ENCODE results near the gene PARD6G.
"Not testable (repeated sequence)": the region's sequence is repeated elsewhere in the genome, so short reads cannot be mapped to it uniquely, and the experiment has no call there.

Gene PARD6G

GRCh38 chr18:80247393-80247841 is at the start of gene PARD6G:
TSS of gene PARD6G (minus strand) at chr18:80247514. CDS start at chr18:80247348, 166 bp downstream.
- DNase-seq: peak; percentile 18

GRCh38 chr18:80262241-80263033 is 15.1 kb upstream of the PARD6G start:
- DNase-seq: not testable (repeated sequence)

GRCh38 chr18:80259610-80260009 is 12.3 kb upstream of the PARD6G start:
- no peak for DNase-seq

- no peak for DNase-seq
These were observed 11.3 kb upstream of the PARD6G start for GRCh38 chr18:80258640-80259039.

GRCh38 chr18:80257579-80258543 is 10.5 kb upstream of the PARD6G start:
- not testable (repeated sequence) for DNase-seq

GRCh38 chr18:80254971-80255500 is 7.7 kb upstream of the PARD6G start:
- DNase-seq: no peak

GRCh38 chr18:80253871-80254492 is 6.7 kb upstream of the PARD6G start:
- no peak for DNase-seq

GRCh38 chr18:80253236-80253635 is 5.9 kb upstream of the PARD6G start:
- DNase-seq: no peak

GRCh38 chr18:80252136-80252535 is 4.8 kb upstream of the PARD6G start:
- DNase-seq: no peak

GRCh38 chr18:80251700-80252099 is 4.4 kb upstream of the PARD6G start:
- DNase-seq: no peak

- DNase-seq: no peak
These were observed 3.5 kb upstream of the PARD6G start for GRCh38 chr18:80250740-80251364.

- no peak for DNase-seq
These were observed 2.1 kb upstream of the PARD6G start for GRCh38 chr18:80249217-80250093.

GRCh38 chr18:80246445-80247392 is 595 bp downstream of the PARD6G start:
- DNase-seq: no peak

- no peak for DNase-seq
These were observed 1.4 kb downstream of the PARD6G start for GRCh38 chr18:80245781-80246444.

GRCh38 chr18:80244956-80245730 is 2.2 kb downstream of the PARD6G start:
- DNase-seq: no peak

- no peak for DNase-seq
These were observed 3.1 kb downstream of the PARD6G start for GRCh38 chr18:80244167-80244566.

GRCh38 chr18:80243204-80243603 is 4.1 kb downstream of the PARD6G start:
- no peak for DNase-seq

GRCh38 chr18:80241919-80242777 is 5.2 kb downstream of the PARD6G start:
- DNase-seq: no peak

All from activated CD4-positive, alpha-beta T cell treated with anti-CD3 and anti-CD28 coated beads for 1 hour (primary cell).